T-helper 2 cell (primary cell): ENCODE results near the gene TSSC4.
A peak's percentile ranks its signal among the peaks of the same experiment; 100 is the strongest.

Source experiments
- DNase-seq, 5 experiments: peaks; one replicate each; pipeline versions ENCODE4 v3.0.0 to v3.0.0-alpha.2; 2012 to 2022

Gene TSSC4

DNA sequence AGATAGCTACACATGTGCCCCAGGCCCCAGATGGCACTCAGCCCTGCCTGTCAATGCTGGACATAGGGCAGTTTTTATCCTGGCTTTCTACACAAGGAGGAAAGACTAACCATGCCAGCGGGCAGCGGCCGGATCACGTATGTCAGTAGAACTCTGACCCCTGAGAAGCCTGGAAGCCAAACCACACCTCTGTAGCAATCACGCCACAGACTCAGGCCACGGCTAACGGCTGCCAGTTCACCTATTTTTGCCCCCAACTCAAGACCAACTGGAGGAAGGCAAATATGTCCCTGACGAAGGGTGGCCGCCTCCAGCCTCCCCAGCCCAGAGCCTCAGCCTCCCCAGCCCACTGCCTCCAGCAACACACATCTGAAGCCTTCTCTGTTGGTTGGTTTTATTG, 30.7 kb upstream of the TSSC4 start:
- no peak for DNase-seq

DNA sequence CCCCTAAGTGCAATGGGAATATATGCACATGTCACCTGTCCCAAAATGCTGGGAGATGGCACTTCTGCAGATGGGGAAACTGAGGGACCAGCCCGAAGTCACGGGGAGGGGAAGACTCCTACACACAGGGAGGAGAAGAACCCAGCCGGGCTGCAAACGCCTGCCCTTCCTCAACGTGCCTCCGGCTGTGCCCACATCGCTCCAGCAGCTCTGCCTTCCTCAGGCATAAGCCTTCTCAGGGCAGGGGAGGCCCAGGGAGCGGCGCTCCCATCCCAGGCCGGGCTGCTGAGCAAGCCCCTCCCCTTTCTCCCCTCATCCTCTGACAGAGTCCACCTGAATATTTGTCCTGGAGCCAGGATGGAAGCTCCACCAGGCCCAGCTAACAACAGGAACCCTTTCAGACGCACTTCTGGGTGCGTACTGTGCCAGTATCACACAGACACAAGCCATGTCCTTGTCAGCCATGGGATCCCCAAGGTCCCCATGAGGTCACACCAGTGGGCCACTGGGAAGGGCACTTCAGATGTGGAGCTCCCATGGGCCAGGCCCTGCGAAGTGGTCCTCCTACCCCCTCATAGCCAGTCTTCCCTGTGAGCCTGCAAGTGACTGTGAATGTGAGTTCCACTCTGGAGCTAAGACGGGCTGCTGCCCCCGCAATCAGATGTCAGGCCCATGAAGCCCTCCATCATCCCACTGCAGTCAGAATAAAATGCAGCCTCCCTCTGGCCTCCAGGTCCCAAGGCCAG, 25.9 kb upstream of the TSSC4 start:
- no peak for DNase-seq

- DNase-seq, result no peak
These were observed 25.2 kb upstream of the TSSC4 start for GRCh38 chr11:2375341-2375853.

DNA sequence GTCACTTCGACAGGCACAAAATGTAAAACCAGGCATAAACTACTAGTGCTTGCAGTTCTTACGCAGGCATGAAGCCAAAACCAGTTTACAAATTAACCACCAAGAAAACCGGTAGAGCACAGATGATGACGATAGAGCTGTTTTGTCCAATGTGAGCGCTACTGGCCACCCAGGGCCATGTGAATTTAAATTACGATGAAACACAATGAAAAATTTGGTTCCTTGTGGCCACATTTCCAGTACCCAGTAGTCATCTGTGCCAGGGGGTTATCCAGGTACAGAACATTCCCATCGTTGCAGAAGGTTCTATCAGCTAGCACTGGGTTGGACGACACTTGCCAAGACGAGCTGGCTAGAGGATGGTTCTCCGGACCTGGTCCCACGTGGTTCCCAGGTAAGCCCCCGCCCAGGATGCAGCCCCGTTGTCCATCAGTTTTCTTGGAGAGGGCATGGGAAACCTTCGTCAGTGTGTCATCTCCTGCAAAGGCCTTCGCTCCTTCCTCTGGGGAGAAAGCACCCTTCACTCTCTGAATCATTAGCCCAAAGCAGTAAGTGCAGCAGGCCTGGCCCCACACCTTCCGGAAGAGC, 24.5 kb upstream of the TSSC4 start:
- no peak for DNase-seq

DNA sequence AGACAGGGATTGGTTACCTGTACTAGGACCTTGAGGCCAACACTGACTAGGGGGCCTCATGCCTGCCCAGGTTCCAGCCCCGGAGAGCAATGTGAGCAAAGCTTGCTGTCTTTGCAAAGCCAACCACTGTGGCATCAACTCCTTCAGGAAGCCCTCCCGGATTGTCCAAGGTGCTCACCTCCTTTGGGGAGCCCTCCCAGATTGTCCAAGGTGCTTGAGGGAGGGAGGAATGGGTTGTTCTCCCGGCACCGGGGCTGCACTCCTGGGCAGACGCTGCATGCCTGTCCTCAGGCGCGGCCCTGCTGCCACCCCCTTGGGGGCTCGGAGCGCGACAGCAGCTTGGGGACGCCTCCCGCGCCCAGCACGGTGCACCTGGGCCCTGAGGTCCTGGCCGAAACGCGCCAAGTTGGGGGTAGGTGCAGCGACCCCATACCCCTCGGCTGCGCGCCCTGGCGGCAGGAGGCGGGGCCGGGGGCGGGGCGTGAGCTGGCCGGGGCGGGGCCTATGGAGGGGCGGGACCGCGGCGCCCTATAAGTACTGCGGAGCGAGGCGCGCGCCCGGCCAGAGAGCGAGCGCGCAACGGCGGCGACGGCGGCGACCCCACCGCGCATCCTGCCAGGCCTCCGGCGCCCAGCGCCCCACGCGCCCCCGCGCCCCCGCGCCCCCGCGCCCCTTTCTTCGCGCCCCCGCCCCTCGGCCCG, 23.6 kb upstream of the TSSC4 start, which contains the start of gene CD81:
TSS of gene CD81 (plus strand) at position 560 of the 701 bp plus-strand sequence. CDS start 240 bp downstream, outside the sequence.
- DNase-seq, result peak; percentile 43 to 78 (median 50)

- peak in 4 of 5 experiments; percentile 36 to 69 (median 48) for DNase-seq
These were observed 22.8 kb upstream of the TSSC4 start for GRCh38 chr11:2377511-2378443.

- DNase-seq, result no peak
These were observed 21.9 kb upstream of the TSSC4 start for GRCh38 chr11:2378527-2379210.

DNA sequence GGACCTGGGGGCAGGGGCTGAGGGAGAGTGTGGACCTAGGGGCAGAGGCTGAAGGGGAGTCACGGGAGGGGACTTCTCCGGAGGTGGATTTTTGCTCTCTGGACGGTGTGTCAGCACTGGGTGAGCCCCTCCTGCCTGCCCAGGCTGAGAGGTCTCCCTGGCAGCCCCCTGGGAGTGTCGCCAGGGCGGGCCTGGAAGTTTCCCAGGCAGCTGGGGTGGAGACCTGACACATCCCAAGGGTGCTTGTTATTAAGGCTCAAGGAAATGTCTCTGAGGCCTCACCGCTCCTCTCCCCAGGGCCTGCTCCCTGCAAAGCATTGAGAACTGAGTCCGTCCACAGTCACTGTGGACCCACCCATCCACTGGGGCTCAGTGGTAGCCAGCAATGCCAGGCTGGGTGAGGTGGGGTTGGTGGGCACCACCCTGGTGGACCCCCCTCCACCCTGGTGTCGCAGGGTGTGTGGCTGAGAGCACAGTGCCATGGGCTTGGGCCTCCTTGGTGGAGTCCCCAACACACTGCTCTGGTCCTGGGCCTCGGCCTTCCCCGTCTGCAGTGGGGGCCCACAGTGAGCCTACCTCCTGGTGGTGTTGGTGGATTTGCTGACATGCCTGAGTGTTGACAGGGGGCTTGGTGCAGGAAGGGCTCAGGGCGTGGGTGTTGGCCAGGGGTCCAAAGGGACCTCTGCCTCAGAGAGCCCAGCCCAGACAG, 20.9 kb upstream of the TSSC4 start:
- no peak for DNase-seq

GRCh38 chr11:2380396-2380795, 20.2 kb upstream of the TSSC4 start:
- DNase-seq, result no peak

DNA sequence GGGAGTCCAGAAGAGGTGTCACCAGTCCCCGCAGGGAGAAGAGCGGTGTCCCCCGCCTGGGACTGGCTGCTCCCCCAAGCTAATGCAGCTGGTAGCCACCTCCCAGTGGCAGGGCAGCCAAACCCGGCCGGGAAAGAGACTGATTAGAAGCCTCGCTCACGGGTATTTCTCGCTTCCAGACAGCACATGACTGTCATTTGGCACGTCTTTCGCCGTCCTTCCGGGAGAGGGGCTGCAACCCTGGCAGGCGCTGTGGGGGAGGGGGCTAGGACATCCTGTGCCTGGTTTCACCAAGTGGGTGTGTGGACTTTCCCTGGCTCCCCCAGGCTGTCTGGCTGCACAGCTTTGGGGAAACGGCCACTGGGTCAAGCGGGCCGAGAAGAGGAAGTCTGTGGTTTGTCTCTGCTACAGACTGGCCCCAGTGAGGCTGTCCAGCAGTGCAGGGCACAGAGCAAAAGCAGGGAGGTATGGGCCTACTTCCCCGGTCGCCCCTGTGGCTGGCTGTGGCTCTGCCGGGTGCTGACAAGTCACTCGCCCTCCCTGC, 19.7 kb upstream of the TSSC4 start:
- DNase-seq, result no peak

GRCh38 chr11:2381494-2382128, 18.9 kb upstream of the TSSC4 start:
- DNase-seq, result no peak

GRCh38 chr11:2382129-2382517, 18.4 kb upstream of the TSSC4 start:
- DNase-seq, result no peak

DNA sequence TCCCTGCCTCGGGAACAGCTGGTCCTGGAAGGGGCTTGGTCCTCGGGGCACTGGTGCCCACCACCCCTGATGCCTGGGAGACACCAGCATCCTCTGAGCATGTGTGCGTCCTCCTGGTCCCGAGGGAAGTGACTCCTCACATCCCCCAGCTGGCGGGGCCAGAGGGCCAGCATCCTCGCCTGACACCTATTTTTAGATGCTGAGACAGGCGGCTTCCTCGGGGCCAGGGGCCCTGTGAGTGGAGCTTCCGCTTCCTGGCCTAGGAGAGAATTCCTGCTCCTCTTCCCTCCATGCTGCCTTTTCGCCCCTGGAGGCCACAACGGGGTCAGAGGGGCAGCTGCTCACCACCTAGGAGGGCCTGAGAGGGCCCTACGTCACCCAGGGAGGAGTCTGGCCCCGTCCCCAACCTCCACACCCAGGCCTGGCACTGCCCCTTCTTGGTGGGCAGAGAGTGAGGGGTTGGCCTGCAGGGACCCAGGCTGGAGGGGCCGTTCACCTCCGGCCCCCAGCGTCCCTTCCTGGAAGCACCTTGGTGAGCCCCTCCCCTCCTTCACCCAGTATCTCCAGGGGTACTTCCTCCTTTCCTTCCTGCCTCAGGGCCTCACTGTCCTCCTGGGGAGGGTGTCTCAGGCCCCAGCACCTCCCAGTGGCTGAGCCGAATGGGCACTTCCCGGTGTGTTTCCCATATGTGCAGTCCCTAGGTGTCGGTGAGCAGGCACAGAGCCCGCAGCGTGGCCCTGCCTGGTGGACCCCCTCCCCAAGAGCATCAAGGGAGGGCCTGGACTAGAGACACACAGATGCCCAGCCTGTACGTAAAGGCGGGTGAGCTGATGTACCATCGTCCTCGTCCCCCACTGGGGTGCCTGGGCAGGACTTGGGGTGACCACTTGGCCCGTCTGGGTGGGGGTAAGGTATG, 17.4 kb upstream of the TSSC4 start:
- DNase-seq, result no peak

DNA sequence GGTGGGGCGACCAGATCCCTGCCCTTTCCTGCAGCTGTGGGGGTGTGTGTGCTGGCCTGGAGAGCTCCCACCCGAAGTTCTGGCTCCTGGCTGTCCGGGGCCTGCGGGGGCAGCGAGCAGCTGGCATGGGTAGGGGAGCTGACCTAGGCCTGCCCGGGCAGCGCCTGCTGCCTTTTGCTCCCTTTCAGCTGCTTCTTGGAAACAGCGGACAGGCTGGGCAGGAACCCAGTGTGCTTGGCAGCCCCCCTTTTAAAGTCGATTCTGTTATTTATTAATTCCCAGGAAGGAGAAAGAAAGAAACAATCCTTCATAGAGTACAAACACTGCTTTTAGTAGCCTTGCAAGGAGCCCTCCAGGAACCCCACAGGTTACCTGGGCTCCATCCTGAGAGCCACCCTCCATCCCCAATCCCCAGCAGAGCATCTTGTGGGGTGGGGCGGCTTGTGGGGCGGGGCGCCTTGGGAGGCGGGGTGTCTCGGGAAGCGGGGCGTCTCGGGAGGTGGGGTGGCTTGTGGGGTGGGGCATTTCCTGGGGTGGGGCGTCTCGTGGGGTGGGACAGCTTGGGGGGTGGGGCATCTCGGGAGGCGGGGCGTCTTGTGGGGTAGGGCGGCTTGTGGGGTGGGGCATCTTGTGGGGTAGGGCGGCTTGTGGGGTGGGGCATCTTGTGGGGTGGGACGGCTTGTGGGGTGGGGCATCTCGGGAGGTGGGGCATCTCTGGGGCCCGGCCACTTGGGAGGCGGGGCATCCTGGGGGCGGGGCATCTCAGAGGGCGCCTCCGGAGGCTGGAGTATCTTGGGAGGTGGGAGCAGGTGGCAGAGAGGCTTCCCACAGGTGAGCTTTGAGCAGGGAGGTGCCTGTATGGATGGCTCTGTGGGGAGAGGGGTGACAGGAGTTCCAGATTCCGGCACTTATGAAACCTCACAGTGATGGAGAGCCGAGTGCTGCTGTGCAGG, 16.4 kb upstream of the TSSC4 start:
- DNase-seq, result peak in 3 of 5 experiments; percentile 24 to 48 (median 41)

DNA sequence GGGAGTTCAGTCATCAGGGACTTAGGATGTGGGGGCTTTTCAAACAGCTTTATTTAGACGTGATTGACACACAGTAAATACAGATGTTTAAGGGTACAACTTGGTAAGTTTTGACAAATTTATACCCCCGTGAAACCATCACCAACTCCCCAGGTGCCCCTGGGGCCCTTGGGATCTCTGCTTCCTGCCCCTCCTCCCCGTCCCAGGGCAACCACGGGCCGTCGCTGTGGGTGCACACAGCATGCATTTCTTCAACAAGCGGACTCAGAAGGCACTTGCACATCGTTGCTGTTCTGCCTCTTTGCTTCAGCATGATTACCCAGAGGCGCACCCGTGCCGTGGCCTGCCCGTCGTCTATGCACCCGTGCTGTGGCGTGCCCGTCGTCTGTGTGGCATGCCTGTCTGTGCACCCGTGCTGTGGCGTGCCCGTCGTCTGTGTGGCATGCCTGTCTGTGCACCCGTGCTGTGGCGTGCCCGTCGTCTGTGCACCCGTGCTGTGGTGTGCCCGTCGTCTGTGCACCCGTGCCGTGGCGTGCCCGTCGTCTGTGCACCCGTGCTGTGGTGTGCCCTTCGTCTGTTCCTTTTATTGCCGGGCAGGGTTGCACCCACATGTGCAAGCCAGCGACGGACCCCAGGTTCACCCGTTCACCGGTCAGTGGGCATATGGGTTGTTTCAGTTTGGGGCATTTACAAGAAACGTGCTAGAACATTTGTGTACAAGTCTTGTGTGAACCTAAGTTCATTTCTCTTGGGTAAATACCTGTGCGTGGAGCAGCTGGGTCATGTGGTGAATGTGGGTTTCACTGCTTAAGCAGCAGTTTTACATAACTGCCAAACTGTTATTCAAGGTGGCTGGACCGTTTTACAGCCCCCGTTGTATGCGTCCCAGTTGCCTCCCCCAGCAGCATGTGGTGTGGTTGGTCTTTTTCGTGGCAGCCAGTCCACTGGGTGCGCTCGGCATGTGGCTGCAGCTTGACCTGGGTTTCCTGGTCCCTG, 15.1 kb upstream of the TSSC4 start:
- DNase-seq, result peak in 1 of 5 experiments; percentile 48

GRCh38 chr11:2386591-2386990, 14.0 kb upstream of the TSSC4 start:
- no peak for DNase-seq
